Measurements from ENCODE around the gene CPLANE1.
"Not testable (repeated sequence)": the region's sequence is repeated elsewhere in the genome, so short reads cannot be mapped to it uniquely, and the experiment has no call there.

CPLANE1 gene

GRCh38 chr5:37120270-37120669 is 128.9 kb downstream of the CPLANE1 start:
- DNase-seq, result no peak

GRCh38 chr5:37116359-37116758 is 132.8 kb downstream of the CPLANE1 start:
- no peak for DNase-seq

GRCh38 chr5:37112383-37112991 is 136.7 kb downstream of the CPLANE1 start:
- no peak for DNase-seq

GRCh38 chr5:37111426-37112382 is 137.5 kb downstream of the CPLANE1 start:
- DNase-seq, result no peak

GRCh38 chr5:37110135-37110534 is 139.0 kb downstream of the CPLANE1 start:
- DNase-seq, result no peak

GRCh38 chr5:37109338-37109737 is 139.8 kb downstream of the CPLANE1 start:
- no peak for DNase-seq

- DNase-seq, result no peak
Observed at GRCh38 chr5:37103302-37103701, 145.9 kb downstream of the CPLANE1 start.

GRCh38 chr5:37099267-37099666 is 149.9 kb downstream of the CPLANE1 start:
- DNase-seq, result not testable (repeated sequence)

- not testable (repeated sequence) for DNase-seq
Observed at GRCh38 chr5:37093795-37094194, 155.4 kb downstream of the CPLANE1 start.

- no peak for DNase-seq
Observed at GRCh38 chr5:37090781-37091180, 158.4 kb downstream of the CPLANE1 start.

GRCh38 chr5:37090123-37090726 is 159.0 kb downstream of the CPLANE1 start:
- no peak for DNase-seq

GRCh38 chr5:37088009-37088408 is 161.2 kb downstream of the CPLANE1 start:
- DNase-seq, result no peak

- no peak for DNase-seq
Observed at GRCh38 chr5:37086466-37087173, 162.6 kb downstream of the CPLANE1 start.

GRCh38 chr5:37086026-37086425 is 163.2 kb downstream of the CPLANE1 start:
- DNase-seq, result not testable (repeated sequence)

GRCh38 chr5:37082977-37083376 is 166.2 kb downstream of the CPLANE1 start:
- not testable (repeated sequence) for DNase-seq

- DNase-seq, result no peak
Observed at GRCh38 chr5:37080697-37081096, 168.5 kb downstream of the CPLANE1 start.

GRCh38 chr5:37077146-37077545 is 172.0 kb downstream of the CPLANE1 start:
- no peak for DNase-seq

GRCh38 chr5:37075399-37075950 is 173.7 kb downstream of the CPLANE1 start:
- DNase-seq, result no peak

GRCh38 chr5:37071901-37072581 is 177.1 kb downstream of the CPLANE1 start:
- DNase-seq, result no peak

- DNase-seq, result no peak
Observed at GRCh38 chr5:37071487-37071886, 177.7 kb downstream of the CPLANE1 start.

- DNase-seq, result no peak
Observed at GRCh38 chr5:37064442-37064841, 184.7 kb downstream of the CPLANE1 start.

- DNase-seq, result no peak
Observed at GRCh38 chr5:37063739-37064138, 185.4 kb downstream of the CPLANE1 start.
